Astrocyte of the spinal cord (primary cell): Measurements from ENCODE around the gene ZSWIM9.

ENCODE experiments used
- DNase-seq: peaks from one replicate; pipeline ENCODE4 v3.0.0; 2011; ENCODE audit warnings: low read depth, low spot score
- H3K4me3 ChIP-seq: 2 replicates; pipeline ENCODE4 v1.5.1; 2011; ENCODE audit warnings: low read depth, mild to moderate bottlenecking, low read length, moderate library complexity
- in situ Hi-C: cut with HindIII; loops from 2 replicates; pipeline ENCODE4 v1.10.0; 2017; ENCODE audit warnings: low sequenced_read_pairs
- TF ChIP-seq, protein P1 (sequence below): IDR thresholded peaks from 2 replicates; pipeline ENCODE4 v1.5.1; 2012; ENCODE audit warnings: low read depth, mild to moderate bottlenecking, low read length, inconsistent platforms

The ZSWIM9 gene

GRCh38 chr19:48133094-48133493 lies 37.4 kb upstream of the ZSWIM9 start:
- TF ChIP-seq, protein P1, sequence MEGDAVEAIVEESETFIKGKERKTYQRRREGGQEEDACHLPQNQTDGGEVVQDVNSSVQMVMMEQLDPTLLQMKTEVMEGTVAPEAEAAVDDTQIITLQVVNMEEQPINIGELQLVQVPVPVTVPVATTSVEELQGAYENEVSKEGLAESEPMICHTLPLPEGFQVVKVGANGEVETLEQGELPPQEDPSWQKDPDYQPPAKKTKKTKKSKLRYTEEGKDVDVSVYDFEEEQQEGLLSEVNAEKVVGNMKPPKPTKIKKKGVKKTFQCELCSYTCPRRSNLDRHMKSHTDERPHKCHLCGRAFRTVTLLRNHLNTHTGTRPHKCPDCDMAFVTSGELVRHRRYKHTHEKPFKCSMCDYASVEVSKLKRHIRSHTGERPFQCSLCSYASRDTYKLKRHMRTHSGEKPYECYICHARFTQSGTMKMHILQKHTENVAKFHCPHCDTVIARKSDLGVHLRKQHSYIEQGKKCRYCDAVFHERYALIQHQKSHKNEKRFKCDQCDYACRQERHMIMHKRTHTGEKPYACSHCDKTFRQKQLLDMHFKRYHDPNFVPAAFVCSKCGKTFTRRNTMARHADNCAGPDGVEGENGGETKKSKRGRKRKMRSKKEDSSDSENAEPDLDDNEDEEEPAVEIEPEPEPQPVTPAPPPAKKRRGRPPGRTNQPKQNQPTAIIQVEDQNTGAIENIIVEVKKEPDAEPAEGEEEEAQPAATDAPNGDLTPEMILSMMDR: no peak
- in situ Hi-C loops: no loop called here
- DNase-seq: no peak
- no peak overlapping the region for H3K4me3 ChIP-seq

- DNase-seq: no peak
- H3K4me3 ChIP-seq: no peak overlapping the region
- TF ChIP-seq, protein P1: no peak
- in situ Hi-C loops: no loop called here
These were observed 35.1 kb upstream of the ZSWIM9 start for GRCh38 chr19:48135411-48135810.

GRCh38 chr19:48136547-48136946 lies 33.9 kb upstream of the ZSWIM9 start:
- in situ Hi-C loops: no loop called here
- DNase-seq: no peak
- TF ChIP-seq, protein P1: no peak
- no peak overlapping the region for H3K4me3 ChIP-seq

GRCh38 chr19:48137411-48137810 lies 33.1 kb upstream of the ZSWIM9 start:
- TF ChIP-seq, protein P1: no peak

GRCh38 chr19:48139053-48139452 lies 31.4 kb upstream of the ZSWIM9 start:
- DNase-seq: no peak
- in situ Hi-C loops: no loop called here
- TF ChIP-seq, protein P1: no peak
- no peak overlapping the region for H3K4me3 ChIP-seq

More at GRCh38 chr19:48137411-48137810, 33.1 kb upstream of the ZSWIM9 start:
- DNase-seq: no peak
- in situ Hi-C loops: no loop called here
- no peak overlapping the region for H3K4me3 ChIP-seq

- TF ChIP-seq, protein P1: no peak
- in situ Hi-C loops: no loop called here
- DNase-seq: no peak
- no peak overlapping the region for H3K4me3 ChIP-seq
These were observed 22.8 kb upstream of the ZSWIM9 start for GRCh38 chr19:48147597-48148175.
